Glutamatergic neuron (in vitro differentiated cells): ENCODE results near the gene TSPAN14. TPM values are rescaled to one million over a fixed set of nuclear protein-coding genes. Genes with fewer than 3 reads are reported as not detected.

ENCODE experiments used
- DNase-seq: peaks from one replicate; pipeline ENCODE4 v3.0.0; 2022
- H3K27ac Mint-ChIP-seq: one replicate; pipeline ENCODE4 v1.8.0; 2020; ENCODE audit warnings: mild to moderate bottlenecking, mixed read lengths, inconsistent platforms; ENCODE audit not compliant: unreplicated experiment
- H3K27me3 Mint-ChIP-seq: one replicate; pipeline ENCODE4 v1.8.0; 2020; ENCODE audit warnings: mild to moderate bottlenecking, moderate library complexity, mixed read lengths, inconsistent platforms; ENCODE audit not compliant: unreplicated experiment
- H3K36me3 Mint-ChIP-seq: one replicate; pipeline ENCODE4 v1.8.0; 2020; ENCODE audit warnings: mild to moderate bottlenecking, mixed read lengths, inconsistent platforms; ENCODE audit not compliant: unreplicated experiment
- H3K4me1 Mint-ChIP-seq: one replicate; pipeline ENCODE4 v1.8.0; 2020; ENCODE audit warnings: mild to moderate bottlenecking, low read depth, mixed read lengths, inconsistent platforms; ENCODE audit not compliant: unreplicated experiment
- H3K4me3 Mint-ChIP-seq: one replicate; pipeline ENCODE4 v1.8.0; 2020; ENCODE audit warnings: mild to moderate bottlenecking, mixed read lengths, inconsistent platforms; ENCODE audit not compliant: unreplicated experiment
- H3K9me3 Mint-ChIP-seq: one replicate; pipeline ENCODE4 v1.8.0; 2020; ENCODE audit warnings: mild to moderate bottlenecking, moderate library complexity, mixed read lengths, inconsistent platforms; ENCODE audit not compliant: unreplicated experiment
- total RNA-seq: library from RNA; stranded (reverse); fragmentation: NEBNext Ultra II Directional; extraction: Animal tissue kit (Norgen Biotek cat#: 25700); gene quantifications from one replicate; pipeline ENCODE4 v1.2.1, GENCODE V29; 2021; ENCODE audit not compliant: unreplicated experiment
- TF ChIP-seq, protein P1 (sequence below): fragments of 200-600 bp; sonication (generic); IDR thresholded peaks from one replicate; pipeline ENCODE4 v1.5.0; 2021; ENCODE audit not compliant: partially characterized antibody, unreplicated experiment

Gene TSPAN14
- total RNA-seq, 1 donor from 2014 or later, result 141 TPM

DNA sequence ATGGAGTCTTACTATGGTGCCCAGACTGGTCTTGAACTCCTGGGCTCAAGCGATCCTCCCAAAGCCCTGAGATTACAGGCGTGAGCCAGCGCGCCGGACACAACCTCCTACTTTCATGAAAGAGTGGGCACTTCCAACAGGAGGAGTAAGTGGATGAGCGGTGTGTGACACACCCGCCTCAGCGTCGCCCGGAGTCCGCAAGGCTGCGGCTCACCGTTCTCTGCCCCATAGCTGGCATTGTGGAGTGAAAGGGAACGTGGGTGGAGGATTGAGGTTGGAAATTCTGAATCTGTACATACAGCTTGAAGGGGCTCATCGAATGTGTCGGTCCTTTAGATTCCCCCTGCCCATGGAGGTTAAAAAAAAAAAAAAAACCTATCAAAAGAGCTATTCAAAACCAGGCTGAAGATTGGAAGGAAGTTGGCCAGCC lies 46.3 kb upstream of the TSPAN14 start:
- H3K27ac Mint-ChIP-seq, result peak overlapping the region; percentile 79
- no peaks in the 10 kb centered on the region for H3K27me3 Mint-ChIP-seq
- DNase-seq, result peak; percentile 23
- no peaks in the 10 kb centered on the region for H3K36me3 Mint-ChIP-seq
- TF ChIP-seq, protein P1, sequence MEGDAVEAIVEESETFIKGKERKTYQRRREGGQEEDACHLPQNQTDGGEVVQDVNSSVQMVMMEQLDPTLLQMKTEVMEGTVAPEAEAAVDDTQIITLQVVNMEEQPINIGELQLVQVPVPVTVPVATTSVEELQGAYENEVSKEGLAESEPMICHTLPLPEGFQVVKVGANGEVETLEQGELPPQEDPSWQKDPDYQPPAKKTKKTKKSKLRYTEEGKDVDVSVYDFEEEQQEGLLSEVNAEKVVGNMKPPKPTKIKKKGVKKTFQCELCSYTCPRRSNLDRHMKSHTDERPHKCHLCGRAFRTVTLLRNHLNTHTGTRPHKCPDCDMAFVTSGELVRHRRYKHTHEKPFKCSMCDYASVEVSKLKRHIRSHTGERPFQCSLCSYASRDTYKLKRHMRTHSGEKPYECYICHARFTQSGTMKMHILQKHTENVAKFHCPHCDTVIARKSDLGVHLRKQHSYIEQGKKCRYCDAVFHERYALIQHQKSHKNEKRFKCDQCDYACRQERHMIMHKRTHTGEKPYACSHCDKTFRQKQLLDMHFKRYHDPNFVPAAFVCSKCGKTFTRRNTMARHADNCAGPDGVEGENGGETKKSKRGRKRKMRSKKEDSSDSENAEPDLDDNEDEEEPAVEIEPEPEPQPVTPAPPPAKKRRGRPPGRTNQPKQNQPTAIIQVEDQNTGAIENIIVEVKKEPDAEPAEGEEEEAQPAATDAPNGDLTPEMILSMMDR, result no peak
- peaks cover 39% of the 10 kb centered on the region for H3K4me1 Mint-ChIP-seq
- H3K9me3 Mint-ChIP-seq, result peaks cover 8% of the 10 kb centered on the region
- H3K4me3 Mint-ChIP-seq, result peak overlapping the region; percentile 92

DNA sequence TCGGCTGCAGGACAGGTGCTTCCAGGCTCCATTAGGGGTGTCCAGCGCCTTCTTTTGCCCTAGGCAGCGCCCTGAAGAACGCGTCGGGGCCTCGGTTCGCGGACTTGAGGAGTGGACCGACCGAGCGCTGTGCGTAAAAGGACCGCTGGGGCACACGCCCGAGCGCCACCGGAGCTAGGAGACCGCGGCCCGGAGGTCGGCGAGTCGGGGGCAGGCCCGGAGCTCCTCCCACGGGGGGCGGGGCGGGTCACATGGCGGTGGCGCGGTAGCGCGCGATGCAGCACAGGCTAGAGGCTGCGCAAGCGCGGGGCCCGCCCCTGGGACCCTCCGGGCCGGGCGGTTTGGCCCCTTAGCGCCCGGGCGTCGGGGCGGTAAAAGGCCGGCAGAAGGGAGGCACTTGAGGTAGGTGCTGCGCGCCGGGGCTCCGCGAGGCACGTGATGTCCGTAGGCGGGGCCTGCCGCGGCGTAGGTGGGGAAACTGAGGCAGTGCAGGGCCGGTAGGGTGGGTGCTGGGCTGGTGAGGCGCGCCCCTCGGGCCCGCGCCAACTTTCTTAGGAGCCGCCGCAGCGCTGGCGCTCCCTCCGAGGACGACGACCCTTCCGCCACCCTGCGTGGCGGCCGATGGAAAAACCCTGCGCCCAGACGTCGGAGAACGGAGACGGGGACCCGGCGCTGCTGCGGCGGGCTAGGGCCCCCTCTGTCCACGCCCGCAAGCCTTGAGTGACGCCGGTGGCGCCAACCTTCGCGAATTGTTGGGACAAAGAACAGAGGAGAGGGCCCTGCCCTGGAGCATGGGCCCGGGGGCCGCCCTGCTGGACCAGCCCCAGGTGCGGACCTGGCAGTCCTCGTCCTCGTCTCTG lies 45.6 kb upstream of the TSPAN14 start, which contains the start of gene PRXL2A:
TSS of gene PRXL2A (plus strand) at position 310 of the 860 bp plus-strand sequence. CDS start 11,917 bp downstream, outside the sequence.
- peaks cover 45% of the 10 kb centered on the region for H3K4me1 Mint-ChIP-seq
- DNase-seq, result peak; percentile 97
- no peaks in the 10 kb centered on the region for H3K36me3 Mint-ChIP-seq
- H3K4me3 Mint-ChIP-seq, result peak within 1 kb of the TSS; percentile 92
- TF ChIP-seq, protein P1, result no peak
- H3K27ac Mint-ChIP-seq, result peak within 1 kb of the TSS; percentile 87
- peaks cover 4% of the 10 kb centered on the region for H3K27me3 Mint-ChIP-seq
- H3K9me3 Mint-ChIP-seq, result peaks cover 8% of the 10 kb centered on the region

DNA sequence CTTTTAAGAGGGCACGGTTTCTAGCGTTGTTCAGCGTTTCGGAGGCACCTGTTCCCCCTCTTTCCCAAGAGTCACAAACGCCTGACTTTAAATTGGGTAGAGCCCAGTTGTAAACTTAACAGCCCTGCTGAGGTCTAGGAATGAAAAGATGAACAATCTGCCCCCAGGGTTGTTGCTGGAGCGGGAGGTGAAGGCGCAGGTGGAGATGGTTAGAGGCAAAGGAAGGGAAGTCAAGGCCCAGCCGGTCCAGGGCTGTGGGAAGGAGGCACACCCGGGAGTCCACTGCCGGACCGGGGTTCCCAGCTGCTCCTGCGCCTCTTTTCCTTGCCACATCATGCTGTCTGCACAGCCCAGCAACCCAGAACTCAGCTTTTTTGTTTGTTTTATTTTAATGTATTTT lies 45.0 kb upstream of the TSPAN14 start:
- peak; percentile 30 for DNase-seq
- peaks cover 52% of the 10 kb centered on the region for H3K4me1 Mint-ChIP-seq
- TF ChIP-seq, protein P1, result no peak
- H3K36me3 Mint-ChIP-seq, result no peaks in the 10 kb centered on the region
- H3K27ac Mint-ChIP-seq, result peak overlapping the region; percentile 87
- H3K27me3 Mint-ChIP-seq, result peaks cover 4% of the 10 kb centered on the region
- peak overlapping the region; percentile 92 for H3K4me3 Mint-ChIP-seq
- peaks cover 8% of the 10 kb centered on the region for H3K9me3 Mint-ChIP-seq

DNA sequence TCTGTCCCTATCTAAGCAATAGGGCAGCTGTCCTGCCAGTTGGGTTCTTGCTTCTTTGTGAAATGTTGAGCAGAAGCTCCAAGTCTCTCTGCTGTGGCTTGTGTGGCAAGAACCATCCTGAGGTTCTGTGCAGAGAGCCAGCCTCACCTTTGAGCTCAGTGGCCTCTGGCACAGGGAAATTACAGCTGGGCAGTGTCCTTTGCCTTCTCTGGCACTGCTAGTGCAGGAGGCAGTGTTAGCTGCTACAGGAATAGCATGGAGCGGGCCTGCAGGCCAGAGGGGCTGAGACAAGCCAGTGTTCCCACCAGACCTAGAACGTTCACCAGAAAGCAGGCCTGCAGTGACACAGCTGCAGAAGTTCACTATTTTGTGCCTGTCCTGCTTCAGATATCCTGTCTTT lies 44.0 kb upstream of the TSPAN14 start:
- peak overlapping the region; percentile 67 for H3K27ac Mint-ChIP-seq
- no peaks in the 10 kb centered on the region for H3K36me3 Mint-ChIP-seq
- H3K9me3 Mint-ChIP-seq, result peaks cover 8% of the 10 kb centered on the region

More for the DNA sequence above, 44.0 kb upstream of the TSPAN14 start:
- H3K4me1 Mint-ChIP-seq, result peaks cover 55% of the 10 kb centered on the region
- peak overlapping the region; percentile 92 for H3K4me3 Mint-ChIP-seq
- peaks cover 4% of the 10 kb centered on the region for H3K27me3 Mint-ChIP-seq
- DNase-seq, result no peak
- TF ChIP-seq, protein P1, result no peak
